Sigmoid colon (tissue), 7 donors: Measurements from ENCODE around the gene ALDH3B1. TPM values are rescaled to one million over a fixed set of nuclear protein-coding genes. Genes with fewer than 3 reads are reported as not detected.

ENCODE experiments used
- polyA plus RNA-seq, 3 donors: library from polyadenylated mRNA; stranded (reverse); fragments of 200-250 nt; gene quantifications; one replicate each; pipeline ENCODE4 v1.2.3, GENCODE V29; 2013
- small RNA-seq, 3 donors: library from RNA; depleted of rRNA; stranded (forward); fragments of <200 nt; gene quantifications; one replicate each; pipeline ENCODE3, GENCODE V24; 2016
- total RNA-seq, 4 donors: library from RNA; depleted of rRNA; stranded (reverse); fragments of >200 nt; gene quantifications; one replicate each; pipeline ENCODE4 v1.1.0, GENCODE V29; 2016
- donor health status: healthy with polysubstance abuse.
- donor health status: Bipolar disorder and iron deficiency.
- donor health status: healthy.

ALDH3B1 gene
- total and polyA plus RNA-seq, 7 donors = 6.2 to 14.7 (median 10.9) TPM

Small RNAs within 50 kb of the gene (small RNA-seq; reads per million reads assigned to genes)
- gene MIR6753 = 0 reads per million in 3 donors

Other genes starting within 250 kb of the ALDH3B1 start
- gene UNC93B1, start 6.2 kb upstream of the ALDH3B1 start, total RNA-seq = 10 to 100 TPM; 24.7 to 27.6 (median 25.6) TPM
- gene UNC93B1, start 6.2 kb upstream of the ALDH3B1 start, polyA plus RNA-seq = 10 to 100 TPM; 11.4 to 52.7 (median 11.6) TPM
- gene NDUFS8, start 20.4 kb downstream of the ALDH3B1 start, total RNA-seq = 100 to 1,000 TPM; 174 to 255 (median 212) TPM
- gene NDUFS8, start 20.4 kb downstream of the ALDH3B1 start, polyA plus RNA-seq = 100 to 1,000 TPM; 149 to 168 (median 164) TPM
- gene TCIRG1, start 28.7 kb downstream of the ALDH3B1 start, total RNA-seq = 100 to 1,000 TPM in 1 of 4 donors, 10 to 100 TPM in 3; 69.9 to 147 (median 81.9) TPM
- gene TCIRG1, start 28.7 kb downstream of the ALDH3B1 start, polyA plus RNA-seq = 100 to 1,000 TPM in 1 of 3 donors, 10 to 100 TPM in 2; 15.0 to 276 (median 23.6) TPM
- gene CHKA, start 111.1 kb downstream of the ALDH3B1 start, total RNA-seq = 10 to 100 TPM; 16.4 to 39.1 (median 27.9) TPM
- gene CHKA, start 111.1 kb downstream of the ALDH3B1 start, polyA plus RNA-seq = 10 to 100 TPM; 21.0 to 41.0 (median 22.9) TPM
- gene KMT5B, start 203.0 kb downstream of the ALDH3B1 start, total RNA-seq = 10 to 100 TPM; 38.7 to 45.7 (median 39.1) TPM
- 10 to 100 TPM; 20.8 to 21.4 (median 21.0) TPM for gene KMT5B, start 203.0 kb downstream of the ALDH3B1 start, polyA plus RNA-seq